Duodenal mucosa (tissue), 2 donors: Measurements from ENCODE around the gene CCDC178.
"Not testable (repeated sequence)": the region's sequence is repeated elsewhere in the genome, so short reads cannot be mapped to it uniquely, and the experiment has no call there.

Source experiments
- H3K27ac ChIP-seq: one replicate; pipeline ENCODE4 v1.7.0; 2013; ENCODE audit warnings: low read depth, low read length
- H3K27me3 ChIP-seq, 2 donors: one replicate each; pipeline ENCODE4 v1.7.0; 2013; ENCODE audit warnings: low read length in 2 of 2, control low read depth in 1 of 2; ENCODE audit not compliant: insufficient read depth in 2 of 2, control insufficient read depth in 1 of 2
- H3K36me3 ChIP-seq, 2 donors: one replicate each; pipeline ENCODE4 v1.7.0; 2013; ENCODE audit warnings: low read length in 2 of 2, control low read depth in 1 of 2; ENCODE audit not compliant: insufficient read depth in 2 of 2, control insufficient read depth in 1 of 2
- H3K4me1 ChIP-seq, 2 donors: one replicate each; pipeline ENCODE4 v1.7.0; 2013; ENCODE audit warnings: low read length in 2 of 2, control low read depth in 1 of 2; ENCODE audit not compliant: insufficient read depth in 2 of 2, control insufficient read depth in 1 of 2
- H3K4me3 ChIP-seq, 2 donors: one replicate each; pipeline ENCODE4 v1.7.0; 2013; ENCODE audit warnings: low read length in 2 of 2, low read depth in 1 of 2
- H3K9ac ChIP-seq, 2 donors: one replicate each; pipeline ENCODE4 v1.7.0; 2013; ENCODE audit warnings: low read length in 2 of 2, low read depth in 1 of 2
- H3K9me3 ChIP-seq, 2 donors: one replicate each; pipeline ENCODE4 v1.7.0; 2013; ENCODE audit warnings: low read length in 2 of 2, control low read depth in 1 of 2; ENCODE audit not compliant: control insufficient read depth in 1 of 2

CCDC178 gene

GRCh38 chr18:33154049-33154448 is 286.5 kb downstream of the CCDC178 start:
- Histone ChIP-seq H3K27ac (no peak overlapping the region), H3K4me1 (no peaks in the 10 kb centered on the region), H3K27me3 (no peaks in the 10 kb centered on the region), H3K9ac (no peak overlapping the region), H3K4me3 (no peak overlapping the region), H3K36me3 (no peaks in the 10 kb centered on the region), H3K9me3 (no peaks in the 10 kb centered on the region)

GRCh38 chr18:33152376-33152775 is 288.1 kb downstream of the CCDC178 start:
- no peaks in the 10 kb centered on the region for H3K27me3 ChIP-seq

GRCh38 chr18:33147811-33148210 is 292.7 kb downstream of the CCDC178 start:
- not testable (repeated sequence) for H3K27me3 ChIP-seq, H3K4me1 ChIP-seq, H3K9me3 ChIP-seq, H3K9ac ChIP-seq, H3K4me3 ChIP-seq, H3K27ac ChIP-seq, H3K36me3 ChIP-seq

More at GRCh38 chr18:33152376-33152775, 288.1 kb downstream of the CCDC178 start:
- no peaks in the 10 kb centered on the region for H3K4me1 ChIP-seq
- no peak overlapping the region for H3K4me3 ChIP-seq
- H3K9me3 ChIP-seq, result peaks cover 0 to 3% of the 10 kb centered on the region in 2 donors
- H3K36me3 ChIP-seq, result no peaks in the 10 kb centered on the region
- H3K9ac ChIP-seq, result no peak overlapping the region
- H3K27ac ChIP-seq, result no peak overlapping the region

GRCh38 chr18:33146014-33146413 is 294.5 kb downstream of the CCDC178 start:
- no peak overlapping the region for H3K4me3 ChIP-seq
- no peaks in the 10 kb centered on the region for H3K36me3 ChIP-seq
- H3K4me1 ChIP-seq, result no peaks in the 10 kb centered on the region
- H3K9me3 ChIP-seq, result peaks cover 0 to 3% of the 10 kb centered on the region in 2 donors
- H3K27me3 ChIP-seq, result no peaks in the 10 kb centered on the region
- no peak overlapping the region for H3K27ac ChIP-seq
- no peak overlapping the region for H3K9ac ChIP-seq

GRCh38 chr18:33135951-33136660 is 304.4 kb downstream of the CCDC178 start:
- no peak overlapping the region for H3K4me3 ChIP-seq
- no peak overlapping the region for H3K9ac ChIP-seq
- H3K9me3 ChIP-seq, result no peaks in the 10 kb centered on the region

GRCh38 chr18:33132657-33133056 is 307.9 kb downstream of the CCDC178 start:
- Histone ChIP-seq H3K4me1 (no peaks in the 10 kb centered on the region), H3K9ac (no peak overlapping the region), H3K27me3 (no peaks in the 10 kb centered on the region), H3K4me3 (no peak overlapping the region), H3K9me3 (no peaks in the 10 kb centered on the region), H3K27ac (no peak overlapping the region), H3K36me3 (no peaks in the 10 kb centered on the region)

More at GRCh38 chr18:33135951-33136660, 304.4 kb downstream of the CCDC178 start:
- no peaks in the 10 kb centered on the region for H3K36me3 ChIP-seq
- no peaks in the 10 kb centered on the region for H3K4me1 ChIP-seq
- H3K27ac ChIP-seq, result no peak overlapping the region
- H3K27me3 ChIP-seq, result no peaks in the 10 kb centered on the region

GRCh38 chr18:33128581-33128980 is 311.9 kb downstream of the CCDC178 start:
- no peak overlapping the region for H3K4me3 ChIP-seq
- H3K4me1 ChIP-seq, result no peaks in the 10 kb centered on the region
- no peaks in the 10 kb centered on the region for H3K36me3 ChIP-seq
- H3K27me3 ChIP-seq, result no peaks in the 10 kb centered on the region
- H3K27ac ChIP-seq, result no peak overlapping the region
- H3K9ac ChIP-seq, result no peak overlapping the region
- no peaks in the 10 kb centered on the region for H3K9me3 ChIP-seq

GRCh38 chr18:33123862-33124518 is 316.5 kb downstream of the CCDC178 start:
- Histone ChIP-seq H3K27me3 (no peaks in the 10 kb centered on the region), H3K4me3 (no peak overlapping the region), H3K9ac (no peak overlapping the region), H3K36me3 (no peaks in the 10 kb centered on the region), H3K9me3 (no peaks in the 10 kb centered on the region), H3K27ac (no peak overlapping the region), H3K4me1 (no peaks in the 10 kb centered on the region)

- H3K27ac ChIP-seq, result no peak overlapping the region
- H3K27me3 ChIP-seq, result no peaks in the 10 kb centered on the region
- H3K4me3 ChIP-seq, result peak overlapping the region in 1 of 2 donors; percentile 34
- peaks cover 0 to 4% of the 10 kb centered on the region in 2 donors for H3K4me1 ChIP-seq
- no peaks in the 10 kb centered on the region for H3K36me3 ChIP-seq
- no peaks in the 10 kb centered on the region for H3K9me3 ChIP-seq
- no peak overlapping the region for H3K9ac ChIP-seq
Observed at GRCh38 chr18:33116376-33116775, 324.1 kb downstream of the CCDC178 start.

- Histone ChIP-seq H3K27ac (no peak overlapping the region), H3K9me3 (no peaks in the 10 kb centered on the region), H3K36me3 (no peaks in the 10 kb centered on the region), H3K27me3 (no peaks in the 10 kb centered on the region), H3K9ac (no peak overlapping the region), H3K4me3 (peak overlapping the region in 1 of 2 donors; percentile 34), H3K4me1 (peaks cover 0 to 4% of the 10 kb centered on the region in 2 donors)
Observed at GRCh38 chr18:33115917-33116316, 324.6 kb downstream of the CCDC178 start.
